Midbrain (tissue), 1 donor: ENCODE results near the gene POLR2F.
"Not testable (repeated sequence)": the region's sequence is repeated elsewhere in the genome, so short reads cannot be mapped to it uniquely, and the experiment has no call there.

Experiments
- DNase-seq: peaks from one replicate; lab custom pipeline; 2025; lab: John Stamatoyannopoulos, UW

POLR2F gene

GRCh38 chr22:37925330-37925729 lies 28.2 kb upstream of the POLR2F start:
- no peak for DNase-seq

DNA sequence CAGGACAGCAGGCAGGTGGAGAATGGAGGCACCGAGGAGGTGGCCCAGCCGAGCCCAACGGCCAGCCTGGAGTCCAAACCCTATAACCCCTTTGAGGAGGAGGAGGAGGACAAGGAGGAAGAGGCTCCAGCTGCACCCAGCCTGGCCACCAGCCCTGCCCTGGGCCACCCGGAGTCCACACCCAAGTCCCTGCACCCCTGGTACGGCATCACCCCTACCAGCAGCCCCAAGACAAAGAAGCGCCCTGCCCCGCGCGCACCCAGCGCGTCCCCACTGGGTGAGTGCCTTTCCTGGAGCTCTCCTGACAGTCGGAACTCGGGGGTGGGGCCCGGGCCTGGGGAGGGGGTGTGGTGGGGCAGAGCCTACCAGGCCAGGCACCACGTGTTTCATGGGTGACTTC lies 27.7 kb upstream of the POLR2F start:
- DNase-seq: no peak

DNA sequence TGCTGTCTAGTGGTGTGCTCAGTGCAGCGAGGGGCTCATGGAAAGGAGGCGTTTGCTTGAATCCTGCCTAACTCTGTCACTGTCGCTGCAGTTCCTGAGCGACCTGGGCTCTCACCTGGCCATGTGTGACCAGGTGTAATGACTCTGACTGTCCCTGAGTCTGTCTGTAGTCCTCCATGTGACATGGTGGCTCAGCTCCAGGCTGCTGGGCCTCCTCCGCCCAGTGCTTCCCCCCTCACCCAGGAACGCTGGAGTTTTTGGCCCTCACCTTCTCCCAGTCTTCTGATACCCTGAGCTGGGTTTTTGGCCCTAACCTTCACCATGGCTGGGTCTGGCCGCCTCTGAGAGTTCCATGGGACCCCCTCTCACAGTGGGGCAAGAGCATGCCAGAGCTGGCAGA lies 27.1 kb upstream of the POLR2F start:
- no peak for DNase-seq

DNA sequence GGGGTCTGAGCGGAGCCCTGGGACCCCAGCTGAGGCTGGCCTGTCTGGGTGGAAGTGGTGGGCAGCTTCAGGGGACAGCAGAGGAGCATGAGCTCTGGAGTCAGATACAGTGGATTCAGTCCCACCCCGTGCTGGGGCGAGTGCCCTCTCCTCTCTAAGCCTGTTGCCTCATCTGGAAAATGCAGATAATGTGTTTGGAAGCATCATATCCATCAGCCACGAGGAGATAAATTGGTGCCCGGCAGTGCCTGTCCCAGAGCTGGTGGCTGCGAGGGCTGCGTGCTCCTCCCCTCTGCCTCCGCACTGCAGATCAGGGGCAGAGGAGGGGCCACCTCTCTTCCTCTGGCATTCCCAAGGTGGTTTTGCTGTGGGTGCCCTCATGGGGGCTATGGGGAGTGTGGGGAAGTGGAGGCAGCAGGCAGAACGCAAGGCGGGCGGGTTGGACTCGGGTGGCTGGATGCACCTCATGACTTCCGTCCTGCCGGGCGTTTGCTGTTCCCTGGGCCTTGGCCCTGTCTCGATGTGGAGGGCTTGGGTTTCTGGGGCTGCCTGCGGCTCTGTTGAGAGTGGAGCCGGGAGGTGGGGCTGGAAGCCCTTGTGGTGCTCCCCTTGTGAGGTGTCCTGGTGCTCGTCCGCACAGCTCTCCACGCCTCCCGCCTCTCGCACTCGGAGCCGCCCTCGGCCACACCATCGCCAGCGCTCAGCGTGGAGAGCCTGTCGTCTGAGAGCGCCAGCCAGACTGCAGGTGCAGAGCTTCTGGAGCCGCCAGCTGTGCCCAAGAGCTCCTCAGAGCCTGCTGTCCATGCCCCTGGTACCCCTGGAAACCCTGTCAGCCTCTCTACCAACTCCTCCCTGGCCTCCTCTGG lies 26.5 kb upstream of the POLR2F start:
- no peak for DNase-seq

DNA sequence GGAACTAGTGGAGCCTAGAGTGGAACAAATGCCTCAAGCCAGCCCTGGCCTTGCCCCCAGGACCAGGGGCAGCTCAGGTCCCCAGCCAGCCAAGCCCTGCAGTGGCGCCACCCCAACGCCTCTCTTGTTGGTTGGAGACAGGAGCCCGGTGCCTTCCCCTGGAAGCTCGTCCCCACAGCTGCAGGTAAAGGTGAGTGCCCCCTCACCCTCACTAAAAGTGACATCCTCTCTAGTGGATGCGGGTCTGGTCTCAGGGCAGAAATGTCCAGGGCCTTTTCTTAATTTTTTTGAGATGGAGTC lies 25.9 kb upstream of the POLR2F start:
- no peak for DNase-seq

DNA sequence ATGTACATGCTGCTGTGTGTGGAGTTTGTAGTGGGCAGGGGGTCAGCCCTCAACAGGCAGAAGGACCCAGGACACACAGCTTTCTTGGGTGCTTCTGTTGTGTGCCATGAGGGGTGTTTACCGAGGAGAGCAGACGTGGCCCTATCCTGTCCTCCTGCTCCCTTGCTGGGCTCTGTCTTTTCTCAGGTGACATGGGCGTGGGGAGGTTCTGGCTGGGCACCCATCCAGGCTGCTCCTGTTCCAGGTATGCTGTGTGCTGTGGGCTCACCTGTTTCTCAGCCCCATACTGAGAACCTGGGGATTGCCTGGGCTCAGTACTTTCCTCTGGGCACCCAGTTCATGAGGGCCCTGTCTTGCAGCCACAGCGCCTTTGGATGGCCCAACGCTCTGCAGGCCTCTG lies 24.1 kb upstream of the POLR2F start:
- DNase-seq: no peak

- DNase-seq: peak; percentile 47
Observed at GRCh38 chr22:37930270-37930951, 23.1 kb upstream of the POLR2F start.

- DNase-seq: no peak
Observed at GRCh38 chr22:37930952-37931440, 22.5 kb upstream of the POLR2F start.

GRCh38 chr22:37931893-37932389 lies 21.6 kb upstream of the POLR2F start:
- DNase-seq: no peak

GRCh38 chr22:37932401-37932800 lies 21.1 kb upstream of the POLR2F start:
- DNase-seq: no peak

- DNase-seq: no peak
Observed at GRCh38 chr22:37932821-37933578, 20.5 kb upstream of the POLR2F start.

DNA sequence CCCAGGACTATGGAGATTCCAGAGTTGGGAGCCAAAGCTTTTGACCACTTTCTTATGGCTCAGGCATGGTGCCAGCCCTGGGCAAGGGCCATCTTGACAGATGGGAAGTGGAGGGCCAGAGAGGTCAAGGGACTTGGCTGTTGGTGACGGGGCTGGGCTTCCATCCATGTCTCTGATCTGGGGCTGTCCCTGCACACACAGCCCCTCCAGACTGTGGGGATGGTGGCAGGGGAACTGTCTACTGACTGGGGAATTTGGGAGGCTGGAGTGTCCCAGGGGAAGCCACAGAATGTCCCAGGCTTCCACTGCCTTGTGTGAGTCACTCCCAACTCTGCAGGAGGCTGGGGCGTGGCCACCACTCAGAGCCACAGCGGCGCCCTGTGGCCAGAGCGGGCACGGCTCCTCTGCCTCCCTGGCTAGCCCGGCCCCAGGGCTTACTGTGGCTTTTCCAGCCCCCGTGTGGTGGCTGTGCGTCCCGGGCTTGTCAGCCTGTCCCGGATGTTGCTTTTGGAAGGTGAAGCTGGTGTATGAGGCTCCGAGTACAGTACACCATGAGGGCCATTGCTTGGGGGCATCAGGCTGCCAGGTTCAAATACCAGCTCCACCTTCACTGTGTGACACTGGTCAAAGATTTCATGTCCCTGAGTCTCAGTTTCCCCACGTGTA lies 19.7 kb upstream of the POLR2F start:
- peak; percentile 86 for DNase-seq

DNA sequence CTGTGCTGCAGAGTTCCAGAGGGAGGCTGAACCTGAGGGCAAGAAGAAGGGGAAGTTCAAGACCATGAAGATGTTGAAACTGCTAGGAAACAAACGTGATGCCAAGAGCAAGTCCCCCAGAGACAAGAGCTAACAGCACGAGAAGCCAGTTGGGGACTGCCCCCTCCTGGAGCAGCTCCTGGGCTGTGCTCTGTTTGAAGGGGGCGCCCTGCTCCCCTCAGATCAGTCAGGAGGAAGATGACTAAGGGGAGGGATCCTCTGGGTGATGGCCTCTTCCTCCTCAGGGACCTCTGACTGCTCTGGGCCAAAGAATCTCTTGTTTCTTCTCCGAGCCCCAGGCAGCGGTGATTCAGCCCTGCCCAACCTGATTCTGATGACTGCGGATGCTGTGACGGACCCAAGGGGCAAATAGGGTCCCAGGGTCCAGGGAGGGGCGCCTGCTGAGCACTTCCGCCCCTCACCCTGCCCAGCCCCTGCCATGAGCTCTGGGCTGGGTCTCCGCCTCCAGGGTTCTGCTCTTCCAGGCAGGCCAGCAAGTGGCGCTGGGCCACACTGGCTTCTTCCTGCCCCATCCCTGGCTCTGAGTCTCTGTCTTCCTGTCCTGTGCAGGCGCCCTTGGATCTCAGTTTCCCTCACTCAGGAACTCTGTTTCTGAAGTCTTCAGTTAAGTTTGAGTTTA lies 12.7 kb upstream of the POLR2F start:
- no peak for DNase-seq

DNA sequence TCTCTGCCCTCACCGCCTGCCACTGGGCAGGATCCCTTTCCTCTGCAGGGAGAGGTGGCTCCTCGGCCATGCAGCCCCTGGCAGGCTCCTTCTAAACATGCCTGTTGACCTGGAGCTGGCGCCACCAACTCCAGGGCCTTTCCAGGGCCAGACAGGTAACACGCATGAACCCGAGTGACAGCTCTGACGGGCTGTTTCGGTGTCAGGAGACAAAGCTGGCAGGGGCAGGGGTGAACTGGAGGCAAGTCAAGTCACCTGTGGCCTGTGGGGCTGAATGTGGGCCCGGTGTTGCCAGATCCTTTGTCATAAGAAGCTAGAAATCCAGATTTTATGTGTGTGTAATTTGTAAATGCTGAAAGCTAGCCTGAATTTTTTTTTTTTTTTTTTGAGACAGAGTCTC lies 11.4 kb upstream of the POLR2F start:
- no peak for DNase-seq

DNA sequence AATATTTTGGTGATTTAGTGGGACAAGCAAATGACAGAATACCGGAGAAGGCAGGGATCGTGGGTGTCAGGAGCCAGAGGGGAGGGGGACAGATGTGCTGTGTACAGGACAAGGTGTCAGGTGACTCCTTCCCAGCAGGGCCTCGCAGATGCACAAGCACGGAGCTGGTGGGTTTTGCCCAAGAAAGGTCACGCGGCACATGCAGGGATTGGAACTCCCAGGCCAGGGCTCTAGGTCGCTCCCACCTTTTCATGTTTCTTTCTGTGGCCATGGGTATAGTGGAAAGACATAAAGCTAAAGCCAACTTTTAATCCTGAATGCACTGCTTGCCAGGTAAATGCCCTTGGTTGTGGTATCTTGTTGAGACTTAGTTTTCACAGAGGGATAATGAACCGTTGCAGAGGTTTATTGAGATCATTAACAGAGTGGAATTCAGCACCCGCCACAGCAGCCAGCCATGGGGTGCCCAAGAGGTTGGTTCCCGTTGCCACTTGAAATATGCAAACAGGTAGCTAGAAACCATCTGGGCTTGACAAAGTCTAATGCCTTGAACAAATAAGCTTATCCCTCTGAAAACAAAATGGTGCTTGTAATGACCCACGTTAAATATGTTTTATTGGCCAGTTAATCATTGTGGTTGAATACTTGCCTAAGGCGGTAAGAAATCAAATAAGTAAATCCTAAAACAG lies 10.2 kb upstream of the POLR2F start:
- no peak for DNase-seq

GRCh38 chr22:37943825-37944198 lies 9.7 kb upstream of the POLR2F start:
- DNase-seq: no peak

DNA sequence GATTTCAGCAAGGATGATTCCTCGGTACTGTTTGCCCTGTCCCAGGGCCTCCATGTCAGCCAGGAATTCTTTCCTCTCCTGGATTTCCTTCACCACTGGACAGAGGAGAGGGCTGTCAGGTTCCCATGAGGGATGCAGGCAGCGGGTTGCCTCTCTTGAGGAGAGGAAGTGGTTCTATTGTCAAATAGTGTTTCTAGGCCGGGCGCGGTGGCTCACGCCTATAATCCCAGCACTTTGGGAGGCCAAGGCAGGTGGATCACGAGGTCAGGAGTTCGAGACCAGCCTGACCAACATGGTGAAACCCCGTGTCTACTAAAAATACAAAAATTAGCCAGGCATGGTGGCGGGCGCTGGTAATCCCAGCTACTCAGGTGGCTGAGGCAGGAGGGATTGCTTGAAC lies 9.1 kb upstream of the POLR2F start:
- not testable (repeated sequence) for DNase-seq

- DNase-seq: not testable (repeated sequence)
Observed at GRCh38 chr22:37947142-37947795, 6.2 kb upstream of the POLR2F start.

- no peak for DNase-seq
Observed at GRCh38 chr22:37951305-37951704, 2.2 kb upstream of the POLR2F start.

DNA sequence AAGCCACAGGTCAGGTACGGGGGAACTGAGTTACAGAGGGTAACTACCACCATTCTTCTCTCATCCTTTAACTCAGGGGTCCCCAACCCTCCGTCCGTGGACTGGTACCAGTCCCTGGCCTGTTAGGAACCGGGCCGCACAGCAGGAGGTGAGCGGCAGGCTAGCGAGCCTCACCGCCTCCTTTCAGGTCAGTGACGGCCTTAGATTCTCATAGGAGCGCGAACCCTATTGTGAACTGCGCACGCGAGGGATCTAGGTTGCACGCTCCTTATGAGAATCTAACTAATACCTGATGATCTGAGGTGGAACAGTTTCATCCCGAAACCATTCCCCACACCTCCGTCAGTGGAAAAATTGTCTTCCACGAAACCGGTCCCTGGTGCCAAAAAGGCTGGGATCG lies 870 bp upstream of the POLR2F start:
- DNase-seq: not testable (repeated sequence)
